Measurements from ENCODE around the gene DCUN1D2.
"Not testable (repeated sequence)": the region's sequence is repeated elsewhere in the genome, so short reads cannot be mapped to it uniquely, and the experiment has no call there.

Gene DCUN1D2

DNA sequence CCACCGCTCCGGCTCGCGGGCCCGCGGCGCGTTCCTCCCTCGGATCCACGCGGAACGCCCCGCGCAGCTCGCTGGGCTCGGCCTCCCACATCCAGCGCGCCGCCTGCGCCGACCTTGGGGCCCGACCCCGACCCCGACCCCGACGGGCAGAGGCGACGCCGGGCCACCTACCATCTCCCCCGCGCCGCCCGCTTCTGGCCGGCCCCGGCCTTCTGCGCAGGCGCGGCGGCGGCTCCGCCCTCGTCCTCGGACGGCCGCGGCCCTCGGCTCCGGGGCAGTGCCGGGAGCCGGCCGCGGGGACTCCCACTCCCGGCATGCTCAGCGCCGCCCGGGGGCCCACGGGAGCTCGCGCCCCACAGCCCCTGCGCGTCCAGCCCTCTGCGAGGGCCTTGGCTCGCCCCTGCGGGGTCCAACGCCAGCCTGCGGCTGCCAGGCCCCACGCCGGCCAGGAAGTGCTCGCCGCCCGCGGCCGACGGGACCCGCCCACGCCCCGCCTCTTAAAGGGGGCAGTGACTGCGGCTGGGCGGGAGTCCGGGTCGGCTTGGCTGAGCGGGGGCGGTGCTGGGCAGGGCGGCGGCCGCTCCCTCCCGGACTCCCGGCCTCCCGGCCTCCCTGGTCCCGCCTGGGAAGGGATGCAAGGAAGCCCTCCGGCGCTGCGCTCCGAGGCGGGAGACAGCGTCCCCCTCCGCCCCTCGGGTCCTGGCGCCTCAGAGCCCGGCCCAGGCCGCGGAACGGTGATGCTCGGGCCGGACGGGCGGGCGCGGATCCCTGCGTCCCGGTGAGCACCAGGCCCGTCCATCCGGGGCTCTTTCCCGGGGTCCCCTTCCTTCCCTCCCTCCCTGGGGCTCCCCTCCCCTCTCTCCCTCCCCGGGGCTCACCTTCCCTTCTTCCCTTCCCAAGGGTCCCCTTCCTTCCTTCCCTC lies at the start of gene DCUN1D2:
Gene DCUN1D2, minus strand, starts transcription at position 216 of the 922 bp plus-strand sequence. Its CDS starts 42 bp downstream, at position 174.
- no peak for FAIRE-seq

DNA sequence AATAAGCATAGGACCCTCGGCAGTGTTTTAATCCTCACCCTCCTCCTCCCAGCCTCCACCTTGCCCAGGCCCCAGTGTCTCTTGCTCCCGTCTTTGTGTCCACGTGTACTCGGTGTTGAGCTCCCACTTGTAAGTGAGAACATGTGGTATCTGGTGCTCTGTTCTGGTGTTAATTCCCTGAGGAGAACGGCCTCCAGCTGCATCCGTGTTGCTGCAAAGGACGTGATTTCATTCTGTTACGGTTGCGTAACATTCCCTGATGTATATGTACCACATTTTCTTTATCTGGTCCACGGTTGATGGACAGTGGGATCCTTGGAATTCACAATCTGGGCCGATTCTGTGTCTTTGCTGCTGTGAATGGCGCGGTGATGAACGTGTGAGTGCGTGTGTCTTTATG lies 49.3 kb upstream of the DCUN1D2 start:
- FAIRE-seq = no peak

DNA sequence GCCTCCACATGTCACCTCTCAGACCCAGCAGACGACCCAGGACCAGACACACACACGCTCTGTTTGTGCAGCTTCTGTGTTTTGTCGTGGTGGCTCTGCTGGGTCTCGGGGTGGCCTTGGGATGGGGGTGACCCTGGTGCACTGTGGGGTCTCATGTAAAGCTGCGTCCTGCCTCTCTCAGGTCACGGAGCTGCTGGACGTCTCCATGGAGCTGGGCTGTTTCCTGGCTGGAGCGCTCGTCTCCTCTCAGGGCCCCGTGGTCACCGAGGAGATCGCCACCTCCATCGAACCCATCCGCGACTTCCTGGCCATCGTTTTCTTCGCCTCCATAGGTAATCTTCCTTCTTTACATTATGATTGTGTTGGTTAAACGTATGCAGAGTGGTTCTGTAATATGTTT lies 48.7 kb upstream of the DCUN1D2 start:
- no peak for FAIRE-seq

DNA sequence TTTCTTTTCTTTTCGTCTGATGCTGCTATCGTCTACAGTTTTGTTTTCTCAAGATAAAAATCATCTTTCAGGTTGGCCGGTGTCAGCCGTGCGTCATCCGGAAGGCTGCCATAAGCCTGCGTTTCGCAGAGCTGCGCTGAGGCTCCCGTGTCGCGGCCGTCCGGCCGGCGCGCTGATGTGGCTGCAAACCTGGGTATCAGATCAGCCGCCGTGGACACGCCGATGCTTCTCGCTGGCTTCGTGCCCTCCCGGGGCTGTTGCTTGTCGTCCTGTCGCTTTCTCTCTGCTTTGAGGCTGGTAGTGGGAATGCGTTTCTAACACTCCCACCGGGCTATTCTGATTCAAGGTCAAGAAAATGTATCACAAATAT lies 48.2 kb upstream of the DCUN1D2 start:
- FAIRE-seq = no peak

DNA sequence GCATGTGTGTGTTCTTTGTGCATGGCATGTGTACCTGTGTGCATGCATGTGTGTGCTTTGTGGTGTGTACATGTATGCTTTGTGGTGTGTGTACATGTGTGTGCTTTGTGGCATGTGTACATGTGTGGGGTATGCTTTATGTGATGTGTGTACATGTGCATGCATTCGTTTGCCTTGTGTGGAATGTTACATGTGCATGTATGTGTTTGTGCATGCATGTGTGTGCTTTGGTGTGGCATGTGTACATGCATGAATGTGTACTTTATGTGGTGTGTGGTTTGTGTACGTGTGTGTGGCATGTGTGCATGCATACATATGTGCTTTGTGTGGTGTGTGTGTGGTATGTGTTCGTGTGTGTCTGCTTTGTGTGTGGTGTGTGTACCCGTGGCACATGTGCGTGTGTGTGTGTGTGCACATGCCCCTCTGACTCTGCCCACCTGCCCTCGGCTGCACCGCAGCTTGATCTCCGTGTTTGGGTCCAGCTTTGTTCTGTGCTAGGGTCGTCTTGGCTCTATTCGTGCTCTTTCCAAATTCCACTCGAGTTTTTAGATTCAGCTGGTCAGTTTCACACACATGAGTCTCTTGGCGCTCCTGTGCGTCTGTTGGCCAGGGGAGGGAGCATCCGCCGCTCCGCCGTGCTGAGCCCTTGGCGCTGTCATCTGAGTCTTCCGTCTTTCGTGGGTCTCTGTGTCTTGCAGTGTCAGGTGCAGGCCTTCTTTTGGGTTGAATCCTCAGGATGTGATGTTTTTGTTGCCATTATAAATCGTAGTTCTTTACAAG lies 47.6 kb upstream of the DCUN1D2 start:
- FAIRE-seq = no peak

DNA sequence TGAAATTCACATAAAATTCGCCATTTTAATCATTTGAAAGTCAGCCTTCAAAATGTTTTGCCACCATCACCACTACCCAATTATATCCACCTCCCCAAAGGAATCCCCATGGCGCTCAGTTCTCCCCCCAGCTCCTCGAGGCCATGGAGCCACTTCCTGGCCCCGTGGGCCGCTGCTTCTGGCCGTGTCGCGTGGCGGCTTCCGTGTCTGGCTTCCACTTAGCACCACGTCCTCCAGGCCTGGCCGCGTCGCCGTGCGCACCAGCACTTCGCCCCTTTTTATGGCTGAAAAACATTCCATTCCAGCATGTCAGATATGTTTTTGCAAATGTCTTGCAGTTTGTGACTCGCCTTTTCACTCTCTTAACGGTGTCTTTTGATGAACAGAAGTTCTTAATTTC lies 46.7 kb upstream of the DCUN1D2 start:
- FAIRE-seq = no peak

DNA sequence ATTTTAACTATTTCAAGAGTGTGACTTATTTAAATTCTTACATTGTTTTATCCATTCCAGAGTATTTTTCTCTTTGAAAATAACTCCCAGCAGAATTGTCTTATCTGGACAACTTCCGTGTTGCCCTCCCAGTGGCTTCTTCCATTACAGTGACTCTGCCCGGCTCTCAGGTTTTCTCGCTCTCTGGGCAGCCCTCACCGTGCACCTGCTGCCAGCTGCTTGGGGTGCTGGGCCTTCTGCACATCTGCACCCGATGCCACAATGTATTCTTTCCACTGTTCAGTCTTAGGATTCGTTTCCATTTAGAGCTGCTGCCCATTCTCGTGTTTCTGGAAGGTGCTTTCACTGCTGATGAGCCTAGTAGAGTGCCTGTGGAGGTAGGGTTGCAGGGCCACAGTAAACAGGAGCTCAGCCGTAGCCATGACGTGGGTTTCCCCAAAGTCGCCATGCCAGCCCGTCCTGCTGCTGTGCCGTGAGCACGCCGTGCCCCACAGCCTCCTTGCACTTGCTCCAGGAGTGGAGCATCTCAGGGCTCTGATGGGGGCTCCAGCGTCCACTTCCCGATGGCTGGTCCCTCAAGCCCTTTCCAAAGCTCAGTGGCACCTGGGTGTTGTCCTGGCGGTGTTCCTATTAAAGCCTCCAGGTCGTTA lies 46.1 kb upstream of the DCUN1D2 start:
- no peak for FAIRE-seq

DNA sequence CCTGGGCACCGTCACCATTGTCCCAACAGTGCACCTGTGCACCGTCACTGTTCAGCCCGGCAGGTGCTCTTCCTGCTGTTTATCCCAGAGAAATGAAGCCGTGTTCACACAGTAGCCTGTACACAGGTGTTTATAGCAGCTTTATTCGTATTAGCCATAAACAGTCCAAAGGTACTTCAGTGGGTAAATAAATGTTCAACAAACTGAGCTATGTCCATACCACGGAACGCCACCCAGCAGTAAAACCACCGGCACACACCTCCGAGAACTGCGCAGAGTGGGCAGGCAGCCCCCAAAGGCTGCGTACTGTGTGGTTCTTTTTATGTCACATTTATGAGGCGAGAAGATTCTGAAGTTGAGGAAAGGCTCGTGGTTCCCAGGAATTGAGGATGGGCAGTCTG lies 44.9 kb upstream of the DCUN1D2 start:
- FAIRE-seq = no peak

DNA sequence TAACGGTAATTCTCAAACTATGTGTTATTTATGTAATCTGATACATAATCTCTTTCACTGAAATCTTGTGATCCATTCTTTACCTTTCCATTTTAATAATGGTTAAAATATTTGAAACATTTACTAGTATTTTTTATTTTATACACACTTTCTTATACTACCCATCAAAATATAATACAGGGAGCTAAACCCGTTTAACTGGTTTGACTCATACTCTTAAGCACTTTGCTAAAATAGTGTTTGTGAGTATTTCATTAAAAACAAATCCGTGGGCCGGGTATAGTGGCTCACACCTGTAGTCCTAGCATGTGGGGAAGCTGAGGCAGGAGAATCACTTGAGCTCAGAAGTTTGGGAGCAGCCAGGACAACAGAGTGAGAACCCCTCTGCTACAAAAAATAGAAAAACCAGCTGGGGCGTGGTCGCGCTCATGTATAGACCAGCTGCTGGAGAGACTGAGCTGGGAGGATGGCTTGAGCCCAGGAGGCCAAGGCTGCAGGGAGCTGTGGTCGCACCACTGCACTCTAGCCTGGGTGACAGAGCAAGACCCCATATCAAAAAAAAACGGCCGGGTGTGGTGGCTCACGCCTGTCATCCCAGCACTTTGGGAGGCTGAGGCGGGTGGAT lies 43.8 kb upstream of the DCUN1D2 start:
- no peak for FAIRE-seq

DNA sequence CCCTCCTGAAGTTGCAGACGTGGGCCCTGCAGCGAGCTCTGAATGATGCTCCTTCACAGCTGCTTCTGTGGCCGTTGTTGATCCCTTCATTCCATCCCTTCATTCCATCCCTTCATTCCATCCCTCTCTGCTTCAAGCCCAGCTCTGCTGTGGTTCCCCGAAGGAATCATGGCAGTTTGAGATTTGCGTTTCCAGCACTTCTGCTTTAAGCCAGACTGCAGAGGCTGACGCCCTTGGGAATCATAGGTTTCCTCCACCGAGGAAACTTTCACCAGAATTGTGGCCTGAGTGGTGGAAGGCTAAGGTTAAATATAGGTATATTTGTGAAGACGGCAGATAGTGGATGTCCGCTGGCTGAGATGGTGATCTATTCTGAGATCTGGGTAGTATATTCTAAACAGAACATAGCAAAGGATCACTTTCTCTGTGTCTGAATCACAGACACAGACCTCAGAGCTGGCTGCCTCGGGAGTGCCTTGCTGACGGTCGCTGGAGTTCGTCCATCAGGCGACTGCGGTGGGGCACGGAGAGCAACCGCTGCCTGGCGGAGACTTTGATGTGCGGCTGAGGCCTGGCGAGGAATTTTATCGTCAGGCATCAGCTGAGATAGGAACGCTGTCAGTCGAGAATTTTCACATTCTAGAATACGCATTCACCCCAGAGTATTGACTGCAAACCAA lies 42.8 kb upstream of the DCUN1D2 start:
- FAIRE-seq = no peak

DNA sequence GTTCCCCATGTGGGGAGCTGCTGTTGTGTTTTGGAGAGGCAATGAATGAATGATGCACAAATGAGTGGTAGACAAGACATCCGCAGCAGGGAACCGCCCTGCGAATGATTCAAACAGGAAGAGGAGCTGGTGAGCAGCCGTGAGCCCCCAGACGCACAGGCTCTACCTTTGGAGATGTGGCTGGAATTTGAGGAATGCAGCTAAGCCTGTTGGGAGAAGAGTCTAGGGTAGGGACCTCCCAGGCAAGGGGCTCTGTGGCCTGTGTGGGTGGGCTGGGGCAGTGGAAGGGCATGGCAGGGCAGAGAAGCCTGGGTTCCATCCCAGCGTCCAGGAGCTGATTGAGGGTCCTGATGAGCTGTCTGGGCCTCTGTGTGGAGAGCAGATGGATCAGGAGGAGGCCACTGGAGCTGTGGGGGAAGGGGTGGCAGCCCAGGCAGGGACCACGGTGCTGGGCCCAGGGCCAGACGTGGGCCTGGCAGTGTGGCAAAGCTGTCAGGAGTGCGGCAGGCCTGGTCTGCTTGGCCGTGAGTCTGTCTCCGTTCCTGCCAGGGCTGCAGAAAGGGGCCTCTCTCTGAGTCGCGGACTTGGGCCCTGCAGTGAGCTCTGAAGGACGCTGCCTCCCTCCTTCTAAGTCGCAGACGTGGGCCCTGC lies 41.8 kb upstream of the DCUN1D2 start:
- no peak for FAIRE-seq

DNA sequence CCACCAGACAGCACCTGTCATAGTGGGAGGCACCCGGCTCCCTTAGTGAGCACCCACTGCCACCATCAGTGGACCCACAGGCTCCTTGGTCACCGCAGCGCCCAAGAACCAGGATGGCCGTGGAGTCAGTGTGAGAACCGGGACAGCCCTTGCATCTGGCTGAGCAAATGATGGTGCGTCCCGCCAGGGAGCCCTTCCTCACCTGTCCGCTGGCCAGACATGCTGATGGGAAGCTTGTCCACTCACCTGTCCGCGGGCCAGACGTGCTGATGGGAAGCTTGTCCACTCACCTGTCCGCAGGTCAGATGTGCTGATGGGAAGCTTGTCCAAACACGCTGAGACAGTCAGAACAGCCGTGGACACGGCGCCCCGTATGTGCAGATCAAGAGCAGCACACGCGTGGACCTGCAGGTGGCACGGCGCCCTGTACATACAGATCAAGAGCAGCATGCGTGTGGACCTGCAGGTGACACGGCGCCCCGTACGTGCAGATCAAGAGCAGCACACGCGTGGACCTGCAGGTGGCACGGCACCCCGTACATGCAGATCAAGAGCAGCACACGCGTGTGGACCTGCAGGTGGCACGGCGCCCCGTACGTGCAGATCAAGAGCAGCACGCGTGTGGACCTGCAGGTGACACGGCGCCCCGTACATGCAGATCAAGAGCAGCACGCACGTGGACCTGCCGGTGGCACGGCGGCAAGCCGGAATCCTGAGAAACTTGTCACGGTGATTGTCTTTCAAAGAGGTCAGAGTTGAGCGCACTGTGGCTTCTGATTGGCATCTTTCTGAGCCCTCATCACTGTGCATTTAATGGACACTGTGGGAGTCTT lies 40.7 kb upstream of the DCUN1D2 start:
- no peak for FAIRE-seq

DNA sequence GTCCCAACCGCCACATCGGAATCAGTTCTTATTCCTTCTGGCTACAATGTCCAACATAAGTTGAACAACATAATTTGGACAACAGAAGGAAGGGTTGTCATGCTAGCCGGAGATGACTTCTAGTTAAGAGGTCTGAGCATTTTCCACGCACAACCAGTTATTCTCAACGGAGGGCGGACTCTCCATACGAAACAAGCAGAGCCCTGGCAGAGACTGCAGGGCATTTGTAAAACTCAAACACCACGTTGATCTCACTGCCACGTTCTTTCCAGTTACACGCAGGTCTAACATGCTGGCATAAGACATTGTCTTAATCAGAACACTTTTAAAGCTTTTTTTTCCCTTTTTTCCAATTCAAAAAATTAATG lies 38.3 kb upstream of the DCUN1D2 start:
- FAIRE-seq = no peak

DNA sequence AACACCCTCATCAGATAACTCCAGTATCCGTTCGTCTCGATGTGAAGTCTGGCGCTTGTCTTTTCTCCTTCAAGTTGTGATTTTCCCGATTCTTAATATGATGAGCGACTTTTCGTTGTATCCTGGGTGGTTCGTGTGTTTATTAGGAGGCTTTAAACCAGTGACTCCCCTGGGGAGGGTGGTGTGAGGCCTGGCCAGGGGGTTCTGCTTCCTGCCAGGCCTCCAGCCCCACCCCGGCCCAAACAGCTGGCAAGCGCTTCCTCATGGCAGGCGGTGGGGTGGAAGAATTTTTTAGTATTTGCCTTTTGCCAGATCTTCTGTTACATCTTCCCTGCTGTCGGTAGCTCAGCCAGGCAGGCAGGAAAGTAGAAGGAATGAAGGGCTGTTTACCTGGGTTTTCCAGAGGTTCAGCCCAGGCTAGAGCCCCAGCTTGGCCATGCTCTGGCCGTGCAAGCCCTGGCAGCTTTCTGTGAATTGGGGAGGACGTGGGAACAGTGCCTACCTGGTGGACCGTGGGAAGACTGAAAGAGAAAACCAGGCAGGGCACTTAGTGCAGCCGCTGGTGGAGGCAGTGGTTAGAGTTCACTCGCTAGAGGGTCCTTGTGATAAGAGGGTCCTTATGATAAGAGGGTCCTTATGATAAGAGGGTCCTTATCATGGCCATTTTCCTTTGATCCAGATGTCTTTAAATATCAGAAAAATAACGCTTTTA lies 37.7 kb upstream of the DCUN1D2 start:
- FAIRE-seq = no peak

DNA sequence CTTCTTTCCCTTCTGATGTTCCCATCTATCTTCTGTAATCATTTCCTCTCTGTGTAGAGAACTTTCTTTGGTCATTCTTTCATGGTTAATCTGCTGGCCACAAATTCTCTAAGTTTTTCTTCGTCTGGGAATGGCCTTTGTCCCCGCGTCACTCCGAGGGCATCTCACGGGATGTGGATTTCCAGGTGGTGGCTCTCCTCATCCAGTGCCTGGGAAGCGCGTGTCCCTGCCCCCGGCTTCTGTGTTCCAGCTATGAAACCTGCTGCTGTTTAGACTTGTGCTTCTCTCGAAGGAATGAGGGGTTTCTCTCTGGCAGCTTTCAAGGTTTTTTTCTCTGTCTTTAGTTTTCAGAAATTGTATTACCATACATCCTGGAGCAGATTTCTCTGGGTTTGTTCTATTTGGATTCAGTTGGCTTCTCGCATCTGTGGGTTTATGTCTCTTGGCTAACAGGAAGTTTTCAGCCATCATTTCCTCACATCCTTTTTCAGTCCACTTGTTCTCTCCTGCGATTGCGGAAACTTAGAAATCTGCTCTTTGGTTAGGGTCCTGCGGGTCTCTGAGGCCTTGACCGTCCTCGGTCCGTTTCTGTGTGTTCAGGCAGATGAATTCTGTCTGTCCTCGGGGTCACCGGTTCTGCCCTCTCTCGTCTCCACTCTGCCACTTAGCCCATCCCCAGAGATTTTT lies 36.9 kb upstream of the DCUN1D2 start:
- FAIRE-seq = no peak

DNA sequence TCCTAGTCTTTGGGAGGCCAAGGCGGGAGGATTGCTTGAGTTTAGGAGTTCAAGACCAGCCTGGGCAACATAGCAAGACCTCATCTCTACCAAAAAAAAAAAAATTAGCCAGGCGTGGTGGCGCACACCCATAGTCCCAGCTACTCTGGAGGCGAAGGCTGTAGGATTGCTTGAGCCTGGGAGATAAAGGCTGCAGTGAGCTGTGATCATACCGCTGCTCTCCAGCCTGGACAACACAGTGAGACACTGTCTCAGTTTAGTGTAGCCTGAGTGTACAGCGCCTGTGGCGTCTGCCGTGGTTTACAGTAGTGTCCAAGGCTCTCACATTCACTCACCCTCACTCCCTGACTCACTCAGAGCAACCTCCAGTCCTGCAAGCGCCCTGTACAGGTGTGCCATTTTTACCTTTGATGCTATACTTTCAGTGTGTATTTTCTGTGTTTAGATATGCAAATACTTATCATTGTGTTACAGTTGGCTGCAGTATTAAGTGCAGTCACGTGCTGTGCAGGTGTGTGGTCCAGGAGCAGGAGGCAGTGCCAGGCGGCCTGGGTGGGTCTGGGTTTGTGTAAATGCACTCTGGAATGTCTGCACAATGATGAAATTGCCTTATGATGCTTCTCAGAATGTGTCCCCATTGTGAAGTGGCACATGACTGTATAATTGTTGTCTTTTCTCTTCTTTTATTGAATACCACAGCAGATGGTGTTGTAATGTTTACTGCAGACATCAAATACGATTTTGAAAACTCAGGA lies 36.1 kb upstream of the DCUN1D2 start:
- no peak for FAIRE-seq

DNA sequence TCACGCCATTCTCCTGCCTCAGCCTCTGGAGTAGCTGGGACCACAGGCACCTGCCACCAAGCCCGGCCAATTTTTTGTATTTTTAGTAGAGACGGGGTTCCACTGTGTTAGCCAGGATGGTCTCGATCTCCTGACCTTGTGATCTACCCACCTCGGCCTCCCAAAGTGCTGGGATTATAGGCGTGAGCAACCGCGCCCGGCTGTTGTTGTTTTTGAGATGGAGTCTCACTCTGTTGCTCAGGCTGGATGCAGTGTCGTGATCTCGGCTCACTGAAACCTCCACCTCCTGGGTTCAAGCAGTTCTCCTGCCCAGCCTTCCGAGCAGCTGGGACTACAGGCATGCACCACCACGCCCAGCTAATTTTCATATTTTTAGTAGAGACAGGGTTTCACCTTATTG lies 31.9 kb upstream of the DCUN1D2 start:
- not testable (repeated sequence) for FAIRE-seq

DNA sequence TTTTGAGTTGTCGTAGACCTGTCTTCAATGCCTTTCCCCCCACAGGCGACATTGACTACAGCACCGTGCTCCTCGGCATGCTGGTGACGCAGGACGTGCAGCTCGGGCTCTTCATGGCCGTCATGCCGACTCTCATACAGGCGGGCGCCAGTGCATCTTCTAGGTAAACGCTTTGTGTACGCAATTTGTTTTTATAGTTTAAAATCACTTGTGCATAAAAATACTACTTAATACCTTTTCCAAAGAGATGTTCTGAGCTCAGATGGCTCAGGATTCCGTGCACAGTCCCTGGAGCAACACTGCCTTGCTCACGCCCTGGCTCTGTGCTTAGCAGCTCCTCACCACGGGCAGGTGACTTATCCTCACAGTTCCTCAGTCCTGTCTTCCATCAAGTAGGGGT lies 30.1 kb upstream of the DCUN1D2 start:
- FAIRE-seq = no peak

DNA sequence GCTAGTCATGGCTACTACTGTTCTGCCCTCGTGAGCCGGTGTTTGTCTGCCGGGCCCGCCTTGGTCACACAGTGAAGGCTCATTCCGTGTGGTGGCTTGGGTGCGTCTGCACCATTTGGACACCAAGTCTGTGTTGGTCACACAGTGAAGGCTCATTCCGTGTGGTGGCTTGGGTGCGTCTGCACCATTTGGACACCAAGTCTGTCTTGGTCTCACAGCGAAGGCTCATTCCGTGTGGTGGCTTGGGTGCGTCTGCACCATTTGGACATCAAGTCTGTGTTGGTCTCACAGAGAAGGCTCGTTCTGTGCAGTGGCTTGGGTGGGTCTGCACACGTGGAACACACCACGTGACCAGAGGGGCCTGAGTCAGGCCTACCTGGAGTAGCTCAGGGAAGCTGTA lies 29.0 kb upstream of the DCUN1D2 start:
- no peak for FAIRE-seq

Measured in islet of Langerhans (tissue), 1 donor.